ENCODE data around the gene INTS1.

INTS1 gene

DNA sequence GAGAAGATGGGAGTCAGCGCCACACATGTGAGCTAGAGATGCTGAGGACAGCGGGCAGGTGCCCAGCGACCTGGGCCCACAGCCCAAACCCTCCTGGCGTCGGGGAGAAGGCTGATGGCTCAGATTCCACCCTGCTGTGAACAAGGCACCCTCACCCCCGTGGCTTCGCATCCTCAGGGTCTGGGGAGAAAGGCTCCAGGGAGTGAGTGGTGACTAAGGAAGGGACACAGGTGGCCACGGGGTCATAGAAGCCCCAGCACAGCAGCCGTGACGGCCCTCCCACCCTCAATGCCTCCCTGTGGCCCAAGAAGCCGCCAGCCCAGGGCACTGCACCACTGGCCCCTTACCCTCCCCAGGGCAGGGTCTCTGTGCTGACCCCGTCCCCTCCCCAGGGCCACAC lies 19.6 kb downstream of the INTS1 start:
- 98 to 99% methylated on average over 8 to 9 of the region's 12 CpGs for WGBS, 2 experiments (ENCODE audit: insufficient coverage in 2 of 2)
- Histone ChIP-seq H3K27ac (ENCODE audit: low read depth, low read length, severe bottlenecking) (no peak overlapping the region), H3K36me3 (ENCODE audit: control insufficient read depth, insufficient read depth, low read length) (peaks cover 84% of the 10 kb centered on the region), H3K9me3 (ENCODE audit: control insufficient read depth, low read length) (no peaks in the 10 kb centered on the region), H3K4me3 (ENCODE audit: extremely low read depth, insufficient read depth, low read length, poor library complexity, severe bottlenecking) (no peak overlapping the region), H3K4me1 (ENCODE audit: control insufficient read depth, insufficient read depth, low read length, poor library complexity, severe bottlenecking) (no peaks in the 10 kb centered on the region)

DNA sequence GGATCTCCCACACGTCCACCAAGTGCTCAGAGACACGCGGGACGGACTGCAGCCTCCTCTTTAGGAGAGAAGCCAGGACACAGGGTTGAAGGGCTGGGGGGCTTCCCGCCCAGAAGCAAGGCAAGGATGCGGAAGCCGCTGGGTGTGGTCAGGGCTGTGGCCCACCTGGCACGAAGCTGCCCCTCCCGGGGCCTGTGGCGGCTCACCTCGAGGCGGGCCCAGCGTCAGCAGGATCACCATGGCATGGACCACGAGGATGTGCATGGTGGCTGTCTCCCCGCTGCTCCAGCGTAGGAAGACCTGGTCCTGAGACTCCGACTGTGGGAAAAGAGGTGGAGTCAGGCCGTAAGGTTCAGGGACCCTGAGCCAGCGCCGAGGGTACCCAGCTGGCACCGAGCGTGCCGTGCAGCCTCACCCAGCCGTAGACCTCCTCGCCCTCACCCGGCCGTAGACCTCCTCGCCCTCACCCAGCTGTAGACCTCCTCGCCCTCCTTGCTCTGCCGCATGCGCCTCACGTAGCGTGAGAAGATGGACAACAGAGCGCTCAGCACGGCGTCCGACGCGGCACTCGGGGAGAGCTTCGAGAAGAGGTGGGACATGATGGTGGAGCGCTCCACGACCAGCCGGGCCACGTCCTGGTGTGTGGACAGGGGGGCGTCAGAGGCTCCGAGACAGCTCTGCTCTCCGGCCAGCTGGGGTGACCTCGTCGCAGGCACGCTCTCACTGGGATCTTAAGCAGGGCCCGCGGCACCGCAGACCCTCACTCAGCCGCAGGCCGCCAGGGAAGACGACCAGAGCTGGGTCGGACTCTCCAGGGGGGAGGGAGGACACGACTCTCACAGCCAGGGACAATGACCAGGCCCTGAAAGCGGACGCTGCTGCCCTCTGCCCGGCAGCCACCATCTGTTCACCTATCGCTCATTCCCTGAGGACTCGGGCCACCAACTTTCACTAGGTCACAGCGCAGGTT lies 20.4 kb downstream of the INTS1 start:
- 96 to 97% methylated on average over 63 of the region's 65 CpGs for WGBS, 2 experiments (ENCODE audit: insufficient coverage in 2 of 2)
- H3K27ac ChIP-seq (ENCODE audit: low read depth, low read length, severe bottlenecking), result no peak overlapping the region
- H3K9me3 ChIP-seq (ENCODE audit: control insufficient read depth, low read length), result no peaks in the 10 kb centered on the region
- H3K4me1 ChIP-seq (ENCODE audit: control insufficient read depth, insufficient read depth, low read length, poor library complexity, severe bottlenecking), result no peaks in the 10 kb centered on the region
- no peak overlapping the region for H3K4me3 ChIP-seq (ENCODE audit: extremely low read depth, insufficient read depth, low read length, poor library complexity, severe bottlenecking)
- H3K36me3 ChIP-seq (ENCODE audit: control insufficient read depth, insufficient read depth, low read length), result peaks cover 76% of the 10 kb centered on the region

DNA sequence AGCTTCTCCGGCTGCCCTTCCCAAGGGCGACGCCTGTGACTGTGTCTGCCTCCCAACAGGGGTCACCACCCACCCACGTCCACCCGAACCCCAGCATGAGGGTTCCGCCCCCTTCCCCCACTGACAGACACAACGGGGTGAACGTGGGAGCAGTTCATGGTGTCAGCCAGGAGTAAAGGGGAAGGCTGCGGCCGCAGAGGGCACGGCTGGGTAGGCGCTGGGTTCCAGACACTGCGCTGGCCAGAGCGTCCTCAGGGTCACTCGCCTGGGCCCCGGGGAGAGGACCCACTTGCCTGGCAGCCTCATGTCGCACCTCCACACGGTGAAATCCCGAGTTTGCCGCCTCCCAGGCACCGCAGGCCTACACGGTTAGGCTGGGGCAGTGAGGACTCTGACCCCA lies 21.1 kb downstream of the INTS1 start:
- Histone ChIP-seq H3K27ac (ENCODE audit: low read depth, low read length, severe bottlenecking) (no peak overlapping the region), H3K36me3 (ENCODE audit: control insufficient read depth, insufficient read depth, low read length) (peaks cover 69% of the 10 kb centered on the region), H3K9me3 (ENCODE audit: control insufficient read depth, low read length) (no peaks in the 10 kb centered on the region), H3K4me1 (ENCODE audit: control insufficient read depth, insufficient read depth, low read length, poor library complexity, severe bottlenecking) (no peaks in the 10 kb centered on the region), H3K4me3 (ENCODE audit: extremely low read depth, insufficient read depth, low read length, poor library complexity, severe bottlenecking) (no peak overlapping the region)
- 89 to 90% methylated on average over 22 of the region's 22 CpGs for WGBS, 2 experiments (ENCODE audit: insufficient coverage in 2 of 2)

DNA sequence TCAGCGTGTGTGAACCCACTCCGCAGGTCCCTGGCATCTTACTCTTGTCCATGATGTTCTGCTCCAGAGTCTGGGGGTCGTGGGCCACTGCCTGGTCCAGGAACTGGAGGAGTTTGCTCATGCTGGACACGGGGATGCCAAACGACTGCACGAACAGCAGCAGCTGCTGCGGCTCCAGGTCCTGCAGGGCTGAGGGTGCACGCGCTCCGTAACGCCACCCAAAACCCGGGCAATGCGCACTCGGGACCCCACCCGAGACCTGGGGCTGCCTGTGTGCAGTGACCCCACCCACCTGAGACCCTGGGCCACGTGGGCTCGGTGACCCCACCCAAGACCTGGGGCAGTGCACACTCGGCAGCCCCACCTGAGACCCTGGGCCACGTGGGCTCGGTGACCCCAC lies 22.9 kb downstream of the INTS1 start:
- WGBS, 2 experiments (ENCODE audit: insufficient coverage in 2 of 2), result 94 to 98% methylated on average over 20 of the region's 20 CpGs
- peaks cover 70% of the 10 kb centered on the region for H3K36me3 ChIP-seq (ENCODE audit: control insufficient read depth, insufficient read depth, low read length)
- no peaks in the 10 kb centered on the region for H3K9me3 ChIP-seq (ENCODE audit: control insufficient read depth, low read length)
- no peaks in the 10 kb centered on the region for H3K4me1 ChIP-seq (ENCODE audit: control insufficient read depth, insufficient read depth, low read length, poor library complexity, severe bottlenecking)
- no peak overlapping the region for H3K4me3 ChIP-seq (ENCODE audit: extremely low read depth, insufficient read depth, low read length, poor library complexity, severe bottlenecking)
- no peak overlapping the region for H3K27ac ChIP-seq (ENCODE audit: low read depth, low read length, severe bottlenecking)

DNA sequence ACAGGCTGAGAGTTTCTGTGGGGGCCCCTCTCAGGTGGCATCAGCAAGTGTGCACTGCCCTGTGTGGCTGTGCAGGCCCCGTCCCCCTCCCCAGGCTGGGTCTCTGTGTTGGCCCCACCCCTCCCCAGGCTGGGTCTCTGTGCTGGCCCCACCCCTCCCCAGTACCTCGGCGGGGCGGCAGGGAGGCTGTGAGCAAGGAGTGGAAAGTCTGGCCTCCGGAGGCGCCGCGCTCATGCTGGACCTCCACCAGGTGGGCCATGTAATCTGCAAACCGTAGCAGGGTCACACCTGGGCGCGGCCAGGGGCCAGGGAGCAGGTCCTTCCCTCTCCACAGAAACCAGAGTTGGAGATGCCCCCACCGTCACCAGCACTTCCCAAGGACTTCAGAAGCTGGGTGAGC lies 23.5 kb downstream of the INTS1 start:
- Histone ChIP-seq H3K4me1 (ENCODE audit: control insufficient read depth, insufficient read depth, low read length, poor library complexity, severe bottlenecking) (no peaks in the 10 kb centered on the region), H3K9me3 (ENCODE audit: control insufficient read depth, low read length) (no peaks in the 10 kb centered on the region), H3K4me3 (ENCODE audit: extremely low read depth, insufficient read depth, low read length, poor library complexity, severe bottlenecking) (no peak overlapping the region), H3K36me3 (ENCODE audit: control insufficient read depth, insufficient read depth, low read length) (peaks cover 68% of the 10 kb centered on the region), H3K27ac (ENCODE audit: low read depth, low read length, severe bottlenecking) (no peak overlapping the region)
- WGBS, 2 experiments (ENCODE audit: insufficient coverage in 2 of 2), result 91 to 100% methylated on average over 9 to 10 of the region's 12 CpGs

DNA sequence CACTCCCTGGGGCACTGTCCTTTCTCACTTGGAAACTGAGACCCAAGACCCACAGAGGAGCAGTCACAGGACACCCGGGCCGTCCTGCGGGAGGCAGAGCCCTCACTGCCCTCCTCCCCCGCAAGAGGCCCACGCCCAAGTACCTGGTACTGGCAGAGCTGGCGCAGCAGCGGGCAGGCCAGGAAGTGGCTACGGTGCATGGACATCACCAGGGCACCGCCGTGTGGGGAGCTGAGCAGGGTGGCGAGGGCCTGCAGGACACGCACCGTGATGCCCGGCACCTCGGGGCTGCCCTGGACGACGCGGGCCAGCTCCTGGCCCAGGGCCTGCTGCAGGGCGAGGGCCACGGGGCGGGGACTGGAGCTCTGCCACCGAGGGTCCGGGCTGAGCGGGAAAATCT lies 24.9 kb downstream of the INTS1 start:
- no peaks in the 10 kb centered on the region for H3K4me1 ChIP-seq (ENCODE audit: control insufficient read depth, insufficient read depth, low read length, poor library complexity, severe bottlenecking)
- no peaks in the 10 kb centered on the region for H3K9me3 ChIP-seq (ENCODE audit: control insufficient read depth, low read length)
- WGBS, 2 experiments (ENCODE audit: insufficient coverage in 2 of 2), result 92 to 96% methylated on average over 20 to 24 of the region's 24 CpGs
- H3K4me3 ChIP-seq (ENCODE audit: extremely low read depth, insufficient read depth, low read length, poor library complexity, severe bottlenecking), result no peak overlapping the region
- H3K36me3 ChIP-seq (ENCODE audit: control insufficient read depth, insufficient read depth, low read length), result peaks cover 58% of the 10 kb centered on the region
- no peak overlapping the region for H3K27ac ChIP-seq (ENCODE audit: low read depth, low read length, severe bottlenecking)

DNA sequence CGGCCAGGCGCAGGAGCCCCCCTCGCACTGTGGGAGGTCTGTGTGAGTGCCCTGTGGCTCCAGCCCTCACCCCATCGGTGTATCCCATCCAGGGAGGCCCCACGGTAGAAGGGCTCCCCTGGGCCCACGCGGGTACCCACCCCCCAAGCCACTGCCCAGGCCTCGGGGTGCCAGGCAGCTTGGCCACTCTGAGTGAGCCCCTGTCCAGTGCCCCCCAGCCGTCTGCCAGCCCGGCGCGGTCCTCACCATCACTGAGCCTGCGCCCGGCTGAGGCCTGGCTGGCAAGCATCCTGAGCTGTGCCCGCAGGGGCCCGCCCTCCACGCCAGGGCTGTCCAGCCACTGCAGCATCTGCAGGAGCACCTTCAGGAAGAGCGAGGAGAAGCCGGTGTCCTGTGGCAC lies 25.7 kb downstream of the INTS1 start:
- Histone ChIP-seq H3K4me3 (ENCODE audit: extremely low read depth, insufficient read depth, low read length, poor library complexity, severe bottlenecking) (no peak overlapping the region), H3K27ac (ENCODE audit: low read depth, low read length, severe bottlenecking) (no peak overlapping the region), H3K4me1 (ENCODE audit: control insufficient read depth, insufficient read depth, low read length, poor library complexity, severe bottlenecking) (no peaks in the 10 kb centered on the region), H3K9me3 (ENCODE audit: control insufficient read depth, low read length) (no peaks in the 10 kb centered on the region), H3K36me3 (ENCODE audit: control insufficient read depth, insufficient read depth, low read length) (peaks cover 55% of the 10 kb centered on the region)
- WGBS, 2 experiments (ENCODE audit: insufficient coverage in 2 of 2), result 92 to 94% methylated on average over 16 of the region's 19 CpGs

DNA sequence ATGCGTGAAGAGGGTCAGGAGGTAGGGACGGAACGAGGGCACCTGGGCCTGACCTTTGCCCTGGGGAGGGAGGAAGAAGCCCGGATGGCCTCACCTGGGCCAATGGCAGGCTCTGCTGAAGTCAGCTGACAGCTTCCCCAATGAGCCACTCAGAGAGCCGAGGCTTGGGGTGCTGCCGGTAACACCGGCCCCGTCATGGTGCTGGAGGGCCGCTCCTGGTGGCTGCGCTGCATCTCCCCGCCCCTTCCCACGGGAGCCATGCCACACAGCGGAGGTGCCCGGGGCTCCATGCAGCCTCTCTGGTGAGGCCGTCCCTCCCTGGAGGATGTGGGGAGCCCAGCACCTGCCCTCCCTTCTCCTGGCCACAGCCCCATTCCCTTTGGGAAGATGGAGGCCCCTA lies 27.3 kb downstream of the INTS1 start:
- Histone ChIP-seq H3K4me3 (ENCODE audit: extremely low read depth, insufficient read depth, low read length, poor library complexity, severe bottlenecking) (no peak overlapping the region), H3K9me3 (ENCODE audit: control insufficient read depth, low read length) (no peaks in the 10 kb centered on the region), H3K4me1 (ENCODE audit: control insufficient read depth, insufficient read depth, low read length, poor library complexity, severe bottlenecking) (no peaks in the 10 kb centered on the region), H3K27ac (ENCODE audit: low read depth, low read length, severe bottlenecking) (no peak overlapping the region), H3K36me3 (ENCODE audit: control insufficient read depth, insufficient read depth, low read length) (peaks cover 49% of the 10 kb centered on the region)
- 93 to 95% methylated on average over 15 of the region's 15 CpGs for WGBS, 2 experiments (ENCODE audit: insufficient coverage in 2 of 2)

DNA sequence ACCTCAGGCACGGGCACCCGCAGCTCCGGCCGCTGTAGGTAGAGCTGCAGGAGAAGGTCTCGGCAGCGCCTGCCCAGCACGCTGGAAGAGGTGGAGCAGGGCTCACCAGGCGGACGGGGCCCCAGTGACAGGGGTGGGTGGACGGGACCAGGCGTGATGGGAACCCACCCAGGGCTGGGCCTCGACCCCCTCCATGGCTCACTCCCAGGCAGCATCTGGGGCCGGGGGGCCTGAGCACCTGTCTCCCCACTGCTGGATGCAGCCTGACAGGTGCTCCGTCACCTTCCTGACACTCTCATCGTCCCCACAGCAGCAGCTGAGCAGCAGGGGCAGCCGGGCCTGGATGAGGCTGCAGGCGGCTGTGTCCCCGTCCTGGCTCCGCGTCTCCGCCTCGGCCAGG lies 28.2 kb downstream of the INTS1 start:
- 97% methylated on average over 22 of the region's 22 CpGs for WGBS, 2 experiments (ENCODE audit: insufficient coverage in 2 of 2)
- Histone ChIP-seq H3K27ac (ENCODE audit: low read depth, low read length, severe bottlenecking) (no peak overlapping the region), H3K36me3 (ENCODE audit: control insufficient read depth, insufficient read depth, low read length) (peaks cover 48% of the 10 kb centered on the region), H3K9me3 (ENCODE audit: control insufficient read depth, low read length) (no peaks in the 10 kb centered on the region), H3K4me3 (ENCODE audit: extremely low read depth, insufficient read depth, low read length, poor library complexity, severe bottlenecking) (no peak overlapping the region), H3K4me1 (ENCODE audit: control insufficient read depth, insufficient read depth, low read length, poor library complexity, severe bottlenecking) (no peaks in the 10 kb centered on the region)

DNA sequence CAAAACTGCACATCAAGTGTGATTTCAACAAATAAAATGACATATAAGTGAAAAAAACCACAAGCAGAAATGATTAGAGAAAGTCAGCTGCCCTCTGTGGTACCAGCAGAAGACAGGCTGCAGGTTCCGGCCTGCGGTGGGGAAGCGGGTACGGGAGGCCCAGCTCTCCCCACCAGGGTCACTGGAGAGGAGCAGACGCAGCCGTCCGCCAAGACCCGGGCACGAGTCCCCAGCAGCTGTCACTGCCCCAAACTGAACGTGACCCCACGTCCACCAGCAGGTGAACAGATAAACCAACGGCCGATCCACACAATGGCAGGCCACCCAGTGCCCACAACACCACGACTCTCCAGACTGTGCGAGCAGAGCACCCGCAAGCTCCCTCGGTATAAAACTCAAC lies 28.8 kb downstream of the INTS1 start:
- H3K36me3 ChIP-seq (ENCODE audit: control insufficient read depth, insufficient read depth, low read length), result peaks cover 51% of the 10 kb centered on the region
- no peaks in the 10 kb centered on the region for H3K4me1 ChIP-seq (ENCODE audit: control insufficient read depth, insufficient read depth, low read length, poor library complexity, severe bottlenecking)
- WGBS, 2 experiments (ENCODE audit: insufficient coverage in 2 of 2), result 95 to 96% methylated on average over 16 to 17 of the region's 17 CpGs

DNA sequence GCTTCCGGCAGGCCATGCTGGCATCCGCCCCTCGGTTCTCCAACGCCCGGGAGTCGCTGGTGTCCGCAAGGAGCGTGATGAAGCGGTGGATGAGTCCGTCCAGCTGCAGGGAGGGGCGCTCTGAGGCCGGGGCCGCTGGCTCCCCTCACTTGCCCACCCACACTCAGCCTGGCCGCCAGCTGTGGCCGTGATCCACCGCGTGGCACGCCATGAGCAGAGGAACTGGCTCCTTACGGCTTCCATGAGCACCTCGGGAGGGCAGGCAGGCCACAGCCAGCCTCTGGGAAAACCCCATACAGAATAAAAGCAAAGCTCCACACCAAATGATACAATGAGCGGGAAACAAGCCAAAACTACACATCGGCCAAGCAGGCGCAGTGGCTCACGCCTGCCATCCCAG lies 29.5 kb downstream of the INTS1 start:
- Histone ChIP-seq H3K27ac (ENCODE audit: low read depth, low read length, severe bottlenecking) (no peak overlapping the region), H3K4me1 (ENCODE audit: control insufficient read depth, insufficient read depth, low read length, poor library complexity, severe bottlenecking) (no peaks in the 10 kb centered on the region), H3K36me3 (ENCODE audit: control insufficient read depth, insufficient read depth, low read length) (peaks cover 45% of the 10 kb centered on the region), H3K4me3 (ENCODE audit: extremely low read depth, insufficient read depth, low read length, poor library complexity, severe bottlenecking) (no peak overlapping the region), H3K9me3 (ENCODE audit: control insufficient read depth, low read length) (no peaks in the 10 kb centered on the region)
- 97% methylated on average over 17 to 23 of the region's 24 CpGs for WGBS, 2 experiments (ENCODE audit: insufficient coverage in 2 of 2)

More for the DNA sequence above, 28.8 kb downstream of the INTS1 start:
- H3K4me3 ChIP-seq (ENCODE audit: extremely low read depth, insufficient read depth, low read length, poor library complexity, severe bottlenecking), result no peak overlapping the region
- H3K27ac ChIP-seq (ENCODE audit: low read depth, low read length, severe bottlenecking), result no peak overlapping the region
- no peaks in the 10 kb centered on the region for H3K9me3 ChIP-seq (ENCODE audit: control insufficient read depth, low read length)

Measured in mesodermal cell (in vitro differentiated cells).